ENCODE measurements around the gene NUFIP2.
"Not testable (repeated sequence)": the region's sequence is repeated elsewhere in the genome, so short reads cannot be mapped to it uniquely, and the experiment has no call there.

Gene NUFIP2

DNA sequence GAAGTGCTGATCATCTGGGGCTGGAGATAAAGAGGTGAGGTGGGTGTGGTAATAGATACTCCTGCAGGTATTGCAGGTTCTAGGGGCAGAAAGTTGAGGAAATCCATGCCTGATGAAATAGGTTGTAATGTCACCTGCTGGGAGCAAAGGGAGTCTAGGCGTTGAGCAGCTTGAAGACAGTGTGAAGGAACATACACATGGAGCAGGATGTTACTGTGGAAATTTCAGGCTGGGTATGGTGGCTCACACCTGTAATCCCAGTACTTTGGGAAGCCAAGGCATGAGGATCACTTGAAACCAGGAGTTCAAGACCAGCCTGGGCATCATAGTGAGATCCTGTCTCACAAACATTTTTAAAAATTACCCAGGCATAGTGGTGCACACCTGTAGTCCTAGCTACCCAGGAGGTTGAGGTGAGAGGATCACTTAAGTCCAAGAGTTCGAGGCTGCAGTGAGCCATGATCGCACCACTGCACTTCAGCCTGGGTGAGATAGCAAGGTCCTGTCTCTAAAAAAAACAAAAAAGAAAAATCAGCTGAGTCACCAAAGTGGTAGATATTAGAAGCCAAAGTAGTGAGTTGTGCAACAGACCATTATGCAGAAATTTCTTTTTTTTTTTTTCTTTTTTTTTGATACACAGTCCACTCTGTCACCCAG is 56.3 kb downstream of the NUFIP2 start:
- DNase-seq, result no peak

DNA sequence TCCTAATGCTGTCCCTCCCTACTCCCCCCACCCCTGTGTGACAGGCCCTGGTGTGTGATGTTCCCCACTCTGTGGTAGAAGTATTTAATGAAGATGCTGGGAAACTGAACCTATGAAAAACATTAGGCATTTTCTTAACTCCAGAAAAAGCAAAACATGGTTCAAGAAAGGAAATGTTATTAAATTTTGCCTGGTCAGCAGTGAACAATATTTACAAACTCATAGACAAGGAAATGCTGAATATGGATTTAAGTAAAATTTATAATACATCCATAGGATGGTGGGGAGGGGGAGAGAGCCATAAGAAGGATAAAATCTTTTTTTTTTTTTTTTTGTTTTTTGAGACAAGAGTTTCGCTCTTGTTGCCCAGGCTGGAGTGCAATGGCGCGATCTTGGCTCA is 58.0 kb downstream of the NUFIP2 start:
- DNase-seq, result no peak

DNA sequence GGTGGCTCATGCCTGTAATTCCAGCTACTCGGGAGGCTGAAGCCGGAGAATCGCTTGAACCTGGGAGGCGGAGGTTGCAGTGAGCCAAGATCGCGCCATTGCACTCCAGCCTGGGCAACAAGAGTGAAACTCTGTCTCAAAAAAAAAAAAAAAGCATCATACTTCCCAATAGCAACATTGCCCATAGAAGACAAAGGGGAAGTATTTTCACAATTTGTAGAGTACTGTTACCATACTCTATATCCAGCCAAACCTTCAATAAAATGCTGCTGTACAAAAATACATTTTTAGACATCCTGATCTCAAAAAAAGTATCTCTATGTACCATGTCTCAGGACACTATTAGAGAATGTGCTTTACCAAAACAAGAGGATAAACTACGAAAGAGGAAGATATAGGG is 59.0 kb downstream of the NUFIP2 start:
- not testable (repeated sequence) for DNase-seq

DNA sequence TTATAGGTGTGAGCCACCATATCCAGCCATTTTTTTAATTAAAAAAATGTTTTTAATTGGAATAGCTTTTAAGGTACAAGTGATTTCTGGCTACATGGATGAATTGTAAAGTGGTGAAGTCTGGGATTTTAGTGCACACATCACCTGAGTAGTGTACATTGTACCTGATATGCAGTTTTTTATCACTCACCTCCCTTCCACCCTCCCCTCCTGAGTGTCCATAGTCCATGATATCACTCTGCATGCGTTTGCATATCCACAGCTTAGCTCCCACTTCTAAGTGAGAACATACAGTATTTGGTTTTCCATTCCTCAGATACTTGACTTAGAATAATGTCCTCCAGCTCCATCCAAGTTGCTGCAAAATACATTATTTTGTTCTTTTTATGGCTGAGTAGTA is 60.6 kb downstream of the NUFIP2 start:
- no peak for DNase-seq

DNA sequence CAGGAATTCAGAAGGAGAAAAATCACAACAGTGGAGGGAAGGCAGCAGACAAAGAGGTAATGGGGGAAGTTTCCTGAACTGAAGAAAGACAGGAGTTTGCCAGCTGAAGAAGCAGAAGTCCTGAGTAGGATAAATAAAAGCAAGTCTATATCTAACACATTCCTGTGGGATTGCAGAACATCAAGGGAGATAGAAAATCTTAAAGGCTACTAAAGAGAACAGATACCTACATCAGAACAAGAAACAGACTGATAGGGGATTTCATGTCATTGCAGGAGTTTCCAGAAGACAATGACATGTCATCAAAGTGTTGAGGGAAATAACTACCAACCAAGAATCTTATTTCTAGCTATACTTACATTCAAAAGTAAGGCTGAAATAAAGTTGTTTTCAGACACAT is 68.6 kb downstream of the NUFIP2 start:
- no peak for DNase-seq

DNA sequence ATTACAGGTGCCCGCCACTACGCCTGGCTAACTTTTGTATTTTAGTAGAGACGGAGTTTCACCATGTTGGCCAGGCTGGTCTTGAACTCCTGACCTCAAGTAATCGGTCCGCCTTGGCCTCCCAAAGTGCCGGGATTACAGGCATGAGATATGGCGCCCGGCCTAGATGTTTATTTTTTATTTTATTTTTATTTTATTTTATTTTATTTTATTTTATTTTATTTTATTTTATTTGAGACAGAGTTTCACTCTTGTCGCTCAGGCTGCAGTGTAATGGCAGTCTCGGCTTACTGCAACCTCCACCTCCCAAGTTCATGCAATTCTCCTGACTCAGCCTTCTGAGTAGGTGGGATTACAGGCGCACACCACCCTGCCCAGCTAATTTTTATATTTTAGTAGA is 72.6 kb downstream of the NUFIP2 start:
- not testable (repeated sequence) for DNase-seq

DNA sequence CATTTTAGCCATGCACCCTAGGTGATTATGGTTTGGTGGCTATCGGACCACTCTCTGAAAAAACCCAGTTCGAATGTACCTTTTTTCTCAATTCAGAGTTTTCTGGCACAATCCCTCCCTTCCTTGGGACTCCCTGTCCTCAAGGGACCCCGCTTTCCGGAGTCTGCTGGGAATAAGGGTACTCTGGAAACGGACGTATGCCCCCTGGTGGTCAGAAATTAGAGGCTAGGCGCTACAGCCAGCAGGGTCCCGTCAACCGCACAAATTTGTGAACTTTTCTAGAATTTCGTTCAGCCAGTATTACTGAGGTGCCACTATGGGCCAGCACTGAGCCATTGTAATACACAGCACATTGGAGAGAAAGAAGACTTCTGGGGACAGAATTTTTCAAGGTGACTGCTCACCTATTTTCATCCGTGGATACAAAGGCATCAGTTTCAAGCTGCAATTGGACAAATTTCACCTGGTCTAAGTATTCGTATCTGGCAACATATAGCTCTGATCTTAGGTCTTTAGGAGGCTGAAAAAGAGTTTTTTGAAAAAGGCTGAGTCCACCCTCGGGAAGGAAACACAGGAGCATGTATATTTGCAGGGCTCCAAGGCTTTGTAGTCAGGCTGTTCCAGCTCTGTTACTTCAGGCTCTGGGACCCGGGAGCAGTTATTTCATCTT is 74.4 kb downstream of the NUFIP2 start:
- DNase-seq, result peak; percentile 31

DNA sequence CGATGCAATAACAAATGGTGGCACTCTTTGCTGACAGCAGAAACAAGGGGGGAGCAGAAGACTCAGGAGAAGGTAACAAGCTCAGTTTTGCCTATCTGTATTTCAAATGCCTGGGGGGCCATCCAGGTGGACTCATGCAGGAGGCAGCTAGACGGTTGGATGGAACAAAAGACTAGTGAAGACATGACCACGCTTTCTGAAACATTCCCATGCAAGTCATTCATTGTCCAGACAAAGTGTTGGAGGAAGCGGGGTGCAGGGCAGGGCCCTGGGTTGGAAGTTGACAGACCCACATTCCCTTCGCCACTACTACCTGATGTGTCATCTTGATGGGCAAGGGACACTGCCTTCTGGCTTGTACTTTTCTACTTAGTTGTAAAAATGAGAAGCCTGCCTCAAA is 77.1 kb downstream of the NUFIP2 start:
- DNase-seq, result no peak

DNA sequence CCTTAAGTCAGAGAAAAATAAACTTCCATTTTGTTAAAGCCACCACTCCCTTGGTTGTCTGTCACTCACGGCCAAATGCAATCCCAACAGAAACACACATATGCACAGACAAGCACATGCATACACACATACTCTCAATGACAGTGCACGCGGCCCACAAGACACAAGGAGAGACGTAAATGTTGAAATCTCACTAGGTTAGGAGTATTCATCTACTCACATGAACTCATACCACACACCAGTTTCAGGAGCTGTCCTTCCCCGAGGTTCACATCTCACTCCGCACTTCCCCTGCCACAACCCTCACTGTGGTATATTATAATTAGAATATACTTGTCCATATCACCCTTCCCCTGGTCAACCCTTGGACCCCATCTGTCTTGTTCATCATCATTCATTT is 77.8 kb downstream of the NUFIP2 start:
- no peak for DNase-seq

DNA sequence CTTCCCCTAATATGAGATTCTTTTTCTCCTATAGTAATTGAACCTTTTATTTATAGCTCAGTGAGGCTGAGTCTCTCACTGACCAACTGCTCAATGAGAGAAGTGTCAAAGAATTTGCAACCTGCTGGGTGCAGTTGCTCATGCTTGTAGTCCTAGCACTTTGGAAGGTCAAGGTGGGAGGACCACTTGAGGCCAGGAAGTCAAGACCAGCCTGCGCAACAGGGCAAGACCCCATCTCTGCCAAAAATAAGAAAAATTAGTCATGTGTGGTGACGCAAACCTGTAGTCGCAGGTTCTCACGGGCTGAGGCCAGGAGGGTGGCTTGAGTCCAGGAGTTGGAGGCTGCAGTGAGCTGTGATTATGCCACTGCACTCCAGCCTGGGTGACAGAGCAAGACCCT is 78.2 kb downstream of the NUFIP2 start:
- DNase-seq, result no peak

DNA sequence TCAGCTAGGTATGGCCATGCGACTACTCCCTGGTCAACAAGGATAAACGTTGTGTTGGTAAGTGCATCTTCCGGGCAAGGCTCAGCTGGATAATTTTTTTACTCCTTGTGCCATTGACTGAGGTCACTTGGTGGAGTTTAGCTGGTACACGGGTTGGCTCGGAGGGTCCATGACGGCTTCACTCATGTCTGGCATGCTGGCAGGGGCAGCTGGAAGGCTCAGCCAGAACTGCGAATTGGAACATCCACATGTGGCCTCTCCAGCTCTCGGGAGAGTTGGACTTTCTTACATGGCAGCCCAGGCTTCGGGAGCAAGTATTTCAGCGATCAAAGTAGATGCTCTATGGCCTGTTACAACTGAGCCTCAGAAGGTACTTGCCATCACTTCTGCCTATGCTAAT is 78.8 kb downstream of the NUFIP2 start:
- no peak for DNase-seq

DNA sequence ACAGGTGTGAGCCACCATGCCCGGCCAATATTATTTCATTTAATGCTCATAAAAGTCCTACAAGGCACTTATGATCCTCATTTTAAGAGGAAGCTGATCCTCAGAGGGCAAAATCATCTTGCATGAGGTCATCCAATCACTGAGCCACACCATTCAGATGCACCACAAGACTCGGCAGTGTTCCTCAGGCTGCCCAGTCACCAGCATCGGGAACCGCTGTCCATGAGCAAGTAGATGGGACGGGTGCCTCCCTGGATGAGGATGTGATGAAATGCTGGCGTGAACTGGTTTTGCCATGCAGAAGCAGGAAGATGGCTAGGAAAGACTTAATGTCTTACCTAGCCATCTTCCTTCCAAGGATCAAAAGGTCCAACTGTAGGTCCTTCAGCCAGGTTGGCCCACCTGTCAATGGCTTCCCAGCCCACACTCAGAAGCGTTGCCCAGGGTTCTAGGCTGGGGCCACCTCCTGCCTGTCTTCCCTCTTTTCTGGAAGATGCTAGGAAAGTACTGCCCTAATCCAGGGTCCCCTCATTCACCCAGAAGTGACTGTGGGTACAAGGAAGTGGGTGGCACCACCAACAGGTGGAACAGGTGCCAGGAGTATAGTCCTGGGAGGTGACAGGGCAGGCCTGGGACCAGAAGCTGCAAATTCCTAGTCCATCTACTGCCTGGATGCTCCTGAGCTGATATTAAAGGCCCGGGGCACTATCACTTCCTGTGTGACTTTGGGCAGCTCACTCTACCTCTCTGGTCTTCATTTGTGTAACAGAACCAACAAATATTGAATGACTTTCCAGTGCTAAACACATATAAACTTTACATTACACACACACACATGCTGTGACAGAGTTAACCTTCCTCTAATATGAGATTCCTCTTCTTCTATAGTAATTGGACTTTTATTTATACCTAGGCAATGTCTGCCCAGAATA is 79.5 kb downstream of the NUFIP2 start:
- no peak for DNase-seq

DNA sequence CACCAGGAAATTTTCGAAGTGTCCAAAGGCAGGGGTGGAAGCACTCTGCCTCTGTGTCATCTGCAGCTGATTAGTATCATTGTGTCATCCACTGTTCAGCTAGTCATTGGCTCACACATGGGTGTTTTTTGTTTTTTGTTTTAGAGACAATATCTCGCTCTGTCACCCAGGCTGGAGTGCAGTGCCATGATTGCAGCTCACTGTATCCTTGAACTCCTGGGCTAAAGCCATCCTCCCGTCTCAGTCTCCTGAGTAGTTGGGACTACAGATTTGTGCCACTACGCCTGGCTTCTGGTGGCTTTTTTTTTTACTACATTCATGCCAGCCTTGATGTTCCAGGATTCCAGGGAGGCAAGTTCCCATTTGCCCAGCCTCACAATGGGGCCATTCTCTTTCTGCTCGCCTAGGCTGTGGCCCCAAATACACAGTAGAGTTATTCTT is 81.2 kb downstream of the NUFIP2 start:
- no peak for DNase-seq

DNA sequence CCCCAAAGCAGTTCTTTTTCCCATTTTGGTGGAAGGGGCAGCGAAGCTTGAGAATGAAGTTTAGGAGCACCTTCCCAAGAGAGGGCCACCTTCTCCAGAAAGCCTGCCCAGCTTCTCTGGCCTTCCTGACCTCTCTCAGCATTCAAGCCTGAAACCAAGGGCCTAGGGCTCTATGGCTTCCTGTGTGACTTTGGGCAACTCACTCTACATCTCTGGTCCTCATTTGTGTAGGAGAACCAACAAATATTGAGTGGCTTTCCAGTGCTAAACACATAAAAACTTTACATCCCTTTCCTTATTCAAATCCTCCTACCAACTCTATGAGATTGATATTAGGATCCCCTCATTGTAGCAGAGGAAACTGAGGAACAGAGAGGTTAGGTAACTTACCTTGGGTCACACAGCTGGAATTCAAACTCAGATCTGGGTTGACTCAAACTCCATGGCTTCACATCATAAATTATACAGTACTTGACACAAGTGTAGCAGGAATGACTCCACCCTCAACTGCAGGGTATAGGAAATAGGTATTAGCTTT is 81.8 kb downstream of the NUFIP2 start:
- no peak for DNase-seq

DNA sequence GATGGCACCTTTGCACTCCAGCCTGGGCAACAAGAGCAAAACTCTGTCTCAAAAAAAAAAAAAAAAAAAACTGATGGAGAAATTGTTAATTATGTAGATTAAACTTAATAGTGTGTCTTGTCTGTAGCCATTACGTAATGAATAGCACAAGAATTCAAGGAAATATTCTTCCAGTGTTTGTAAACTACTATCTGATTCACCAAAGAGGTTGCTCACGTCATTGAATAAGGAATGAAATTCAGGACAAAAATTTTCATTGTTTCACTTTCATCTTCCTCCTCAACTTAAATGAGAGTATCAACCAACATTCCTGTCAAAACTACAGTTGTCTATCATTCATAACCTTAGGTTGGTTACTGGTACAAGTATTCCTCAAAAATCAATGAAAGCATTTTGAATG is 83.1 kb downstream of the NUFIP2 start:
- DNase-seq, result no peak

DNA sequence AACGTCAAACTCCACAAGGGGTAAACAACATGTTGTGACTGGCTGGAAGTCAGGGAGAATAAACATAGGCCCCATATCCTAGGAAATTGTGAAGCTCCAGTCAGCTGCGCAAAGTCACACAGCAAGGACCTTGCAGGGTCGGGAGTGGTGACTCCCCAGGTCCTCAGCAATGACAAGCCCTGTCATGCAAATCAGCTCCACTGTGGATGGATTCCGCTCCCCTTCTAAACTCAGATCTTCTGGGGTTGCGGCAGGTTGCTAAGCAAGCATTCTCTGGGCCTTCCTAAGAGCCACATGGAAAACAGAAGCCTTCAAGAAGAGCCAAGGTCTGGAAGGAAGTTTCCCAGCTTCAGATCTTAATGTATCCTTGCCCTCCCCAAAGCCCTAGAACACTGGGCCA is 84.9 kb downstream of the NUFIP2 start:
- no peak for DNase-seq

DNA sequence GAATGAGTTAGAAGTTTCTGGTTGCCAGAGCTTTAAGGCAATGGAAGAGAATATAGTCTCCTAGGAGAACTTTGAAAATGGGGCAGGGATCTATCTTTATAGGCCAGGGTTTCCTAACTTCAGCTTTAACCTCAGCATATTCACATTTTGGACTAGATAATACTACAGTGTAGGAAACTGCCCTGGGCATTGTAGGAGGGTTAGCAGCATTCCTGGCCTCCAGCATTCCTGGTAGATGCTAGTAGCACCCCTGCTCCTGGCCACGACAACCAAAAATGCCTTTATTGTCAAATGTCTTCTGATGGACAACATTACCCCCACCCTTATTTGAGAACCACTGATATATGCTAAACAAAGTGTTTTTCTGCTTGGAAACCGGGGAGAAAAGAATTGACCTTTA is 86.0 kb downstream of the NUFIP2 start:
- DNase-seq, result no peak
